ENCODE results near the gene HJURP. TPM values are rescaled to one million over a fixed set of nuclear protein-coding genes. Genes with fewer than 3 reads are reported as not detected.

HJURP gene
- polyA plus RNA-seq, 1 of the 3 experiments (the other 2 are of a cell fraction) = 13.2 TPM

DNA sequence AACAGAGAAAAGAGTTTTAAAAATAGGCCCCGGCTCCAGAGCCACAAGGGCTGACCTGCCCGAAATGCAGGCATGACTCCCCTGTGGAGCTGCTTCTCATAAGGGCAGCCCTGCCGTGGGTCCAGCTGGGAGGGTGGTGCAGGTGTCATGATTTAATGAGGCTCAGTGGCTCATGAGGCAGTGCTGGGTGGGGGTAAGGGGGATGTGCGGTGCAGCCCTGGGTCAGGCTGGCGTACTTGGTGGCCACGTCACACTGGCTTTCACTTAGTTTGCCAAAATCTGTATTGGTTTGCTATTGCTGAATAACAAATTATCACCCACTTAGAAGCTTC lies 33.6 kb downstream of the HJURP start:
- Histone ChIP-seq H4K20me1 (ENCODE audit: insufficient read depth) (no peaks in the 10 kb centered on the region), H3K9me2 (no peaks in the 10 kb centered on the region), H3K27me3 (ENCODE audit: insufficient read depth) (no peaks in the 10 kb centered on the region), H3K4me1 (ENCODE audit: control insufficient read depth in 1 of 2, insufficient read depth in 2 of 2, low read depth in 1 of 2, low read length in 1 of 2) (peaks cover 0 to 3% of the 10 kb centered on the region in 2 experiments; a peak in 1 of 4 replicates), H3K9me3 (no peaks in the 10 kb centered on the region), H3K4me3 (ENCODE audit: low read depth in 2 of 2, low read length in 1 of 2) (no peak overlapping the region), H3K9ac (no peak overlapping the region), H3K27ac (ENCODE audit: low read depth in 2 of 2, low read length in 1 of 2) (no peak overlapping the region), H3K79me2 (ENCODE audit: insufficient read depth) (no peaks in the 10 kb centered on the region), H3K4me2 (no peak overlapping the region), H2AFZ (ENCODE audit: low read depth) (no peak overlapping the region), H3F3A (replicated peaks; ENCODE audit: insufficient read depth) (no peaks in the 10 kb centered on the region), H3K36me3 (replicated peaks in 1 of 2; ENCODE audit: control insufficient read depth in 1 of 2, insufficient read depth in 2 of 2, low read length in 1 of 2) (no peaks in the 10 kb centered on the region)
- WGBS (ENCODE audit: low lambda C conversion rate) = 77% methylated on average over 6 of the region's 6 CpGs
- TF ChIP-seq RCOR1 (IDR thresholded peaks at IDR 0.05; ENCODE audit: low read length) = no peak
- TF ChIP-seq GATA2 (CRISPR knock-in tag; IDR thresholded peaks at IDR 0.05) = no peak
- no peak for TF ChIP-seq CHD2 (IDR thresholded peaks at IDR 0.05; ENCODE audit: low read length, partially characterized antibody)
- no peak for TF ChIP-seq FOXM1 (IDR thresholded peaks at IDR 0.05; ENCODE audit: low read depth)
- no peak for TF ChIP-seq NFIC (IDR thresholded peaks at IDR 0.05; ENCODE audit: borderline replicate concordance)
- TF ChIP-seq, protein P1, sequence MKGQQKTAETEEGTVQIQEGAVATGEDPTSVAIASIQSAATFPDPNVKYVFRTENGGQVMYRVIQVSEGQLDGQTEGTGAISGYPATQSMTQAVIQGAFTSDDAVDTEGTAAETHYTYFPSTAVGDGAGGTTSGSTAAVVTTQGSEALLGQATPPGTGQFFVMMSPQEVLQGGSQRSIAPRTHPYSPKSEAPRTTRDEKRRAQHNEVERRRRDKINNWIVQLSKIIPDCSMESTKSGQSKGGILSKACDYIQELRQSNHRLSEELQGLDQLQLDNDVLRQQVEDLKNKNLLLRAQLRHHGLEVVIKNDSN (IDR thresholded peaks at IDR 0.05; ENCODE audit: borderline replicate concordance, low read depth) = no peak
- TF ChIP-seq, protein P2, sequence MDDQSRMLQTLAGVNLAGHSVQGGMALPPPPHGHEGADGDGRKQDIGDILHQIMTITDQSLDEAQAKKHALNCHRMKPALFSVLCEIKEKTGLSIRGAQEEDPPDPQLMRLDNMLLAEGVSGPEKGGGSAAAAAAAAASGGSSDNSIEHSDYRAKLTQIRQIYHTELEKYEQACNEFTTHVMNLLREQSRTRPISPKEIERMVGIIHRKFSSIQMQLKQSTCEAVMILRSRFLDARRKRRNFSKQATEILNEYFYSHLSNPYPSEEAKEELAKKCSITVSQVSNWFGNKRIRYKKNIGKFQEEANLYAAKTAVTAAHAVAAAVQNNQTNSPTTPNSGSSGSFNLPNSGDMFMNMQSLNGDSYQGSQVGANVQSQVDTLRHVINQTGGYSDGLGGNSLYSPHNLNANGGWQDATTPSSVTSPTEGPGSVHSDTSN (IDR thresholded peaks at IDR 0.05) = no peak
- TF ChIP-seq NRF1 (IDR thresholded peaks at IDR 0.05; ENCODE audit: low read depth, low read length) = no peak
- no peak for TF ChIP-seq ELF1 (IDR thresholded peaks at IDR 0.05)
- DNase-seq = no peak
- POLR2A ChIA-PET = no interaction called here
- CTCF ChIA-PET = no interaction called here

DNA sequence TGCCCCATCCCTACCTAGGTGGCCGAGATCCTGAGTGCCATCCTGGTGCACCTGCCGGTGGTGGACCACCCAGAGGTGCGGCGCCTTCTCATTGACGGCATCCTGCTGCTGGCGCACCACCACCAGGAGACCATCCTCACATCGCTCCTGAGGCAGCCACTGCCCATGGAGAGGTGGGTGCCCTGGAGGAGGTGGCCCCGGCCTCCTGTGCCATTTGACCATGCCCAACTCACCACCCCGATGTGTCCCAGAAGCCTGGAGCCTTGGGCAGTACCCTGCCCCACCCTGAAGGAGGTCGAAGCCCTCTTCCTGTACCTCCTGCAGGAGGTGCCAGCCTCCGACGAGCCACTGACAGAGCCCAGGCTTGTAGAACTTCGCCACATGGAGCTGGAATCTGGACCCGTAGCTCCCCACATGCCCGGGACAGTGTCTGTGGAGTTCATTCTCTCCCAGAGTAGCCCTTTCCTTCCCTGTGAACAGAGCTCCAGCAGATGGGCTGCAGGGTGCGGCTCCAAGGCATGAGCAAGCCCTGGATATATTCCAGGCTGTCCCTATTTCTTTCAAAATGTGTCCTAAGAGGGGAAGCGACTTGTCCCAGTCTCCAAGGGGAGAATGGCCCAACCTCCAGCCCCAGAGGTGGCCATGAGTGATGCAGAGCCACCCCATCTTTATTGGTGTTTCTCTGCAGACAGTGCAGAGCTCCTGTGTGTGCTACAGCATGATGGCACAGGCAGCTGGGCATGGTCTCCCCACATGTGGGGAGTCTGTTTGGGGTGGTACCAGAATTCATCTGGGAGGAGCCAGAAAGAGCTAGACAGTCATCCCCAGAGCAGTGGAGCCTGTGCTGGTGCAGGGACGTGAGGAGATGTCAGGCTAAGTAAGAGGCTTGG lies 34.2 kb downstream of the HJURP start:
- TF ChIP-seq NFIC (IDR thresholded peaks at IDR 0.05; ENCODE audit: borderline replicate concordance) (no peak), RXRA (IDR thresholded peaks at IDR 0.05; ENCODE audit: borderline replicate concordance, low read depth) (no peak), TAF1 (IDR thresholded peaks at IDR 0.05; ENCODE audit: borderline replicate concordance, low read depth, low read length) (no peak), SIN3A (IDR thresholded peaks at IDR 0.05; ENCODE audit: borderline replicate concordance, low read depth, low read length) (no peak), JUND (IDR thresholded peaks at IDR 0.05) (no peak)
- TF ChIP-seq, protein P3, sequence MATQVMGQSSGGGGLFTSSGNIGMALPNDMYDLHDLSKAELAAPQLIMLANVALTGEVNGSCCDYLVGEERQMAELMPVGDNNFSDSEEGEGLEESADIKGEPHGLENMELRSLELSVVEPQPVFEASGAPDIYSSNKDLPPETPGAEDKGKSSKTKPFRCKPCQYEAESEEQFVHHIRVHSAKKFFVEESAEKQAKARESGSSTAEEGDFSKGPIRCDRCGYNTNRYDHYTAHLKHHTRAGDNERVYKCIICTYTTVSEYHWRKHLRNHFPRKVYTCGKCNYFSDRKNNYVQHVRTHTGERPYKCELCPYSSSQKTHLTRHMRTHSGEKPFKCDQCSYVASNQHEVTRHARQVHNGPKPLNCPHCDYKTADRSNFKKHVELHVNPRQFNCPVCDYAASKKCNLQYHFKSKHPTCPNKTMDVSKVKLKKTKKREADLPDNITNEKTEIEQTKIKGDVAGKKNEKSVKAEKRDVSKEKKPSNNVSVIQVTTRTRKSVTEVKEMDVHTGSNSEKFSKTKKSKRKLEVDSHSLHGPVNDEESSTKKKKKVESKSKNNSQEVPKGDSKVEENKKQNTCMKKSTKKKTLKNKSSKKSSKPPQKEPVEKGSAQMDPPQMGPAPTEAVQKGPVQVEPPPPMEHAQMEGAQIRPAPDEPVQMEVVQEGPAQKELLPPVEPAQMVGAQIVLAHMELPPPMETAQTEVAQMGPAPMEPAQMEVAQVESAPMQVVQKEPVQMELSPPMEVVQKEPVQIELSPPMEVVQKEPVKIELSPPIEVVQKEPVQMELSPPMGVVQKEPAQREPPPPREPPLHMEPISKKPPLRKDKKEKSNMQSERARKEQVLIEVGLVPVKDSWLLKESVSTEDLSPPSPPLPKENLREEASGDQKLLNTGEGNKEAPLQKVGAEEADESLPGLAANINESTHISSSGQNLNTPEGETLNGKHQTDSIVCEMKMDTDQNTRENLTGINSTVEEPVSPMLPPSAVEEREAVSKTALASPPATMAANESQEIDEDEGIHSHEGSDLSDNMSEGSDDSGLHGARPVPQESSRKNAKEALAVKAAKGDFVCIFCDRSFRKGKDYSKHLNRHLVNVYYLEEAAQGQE (IDR thresholded peaks at IDR 0.05; ENCODE audit: low read depth, low read length) = no peak
- TF ChIP-seq, protein P4, sequence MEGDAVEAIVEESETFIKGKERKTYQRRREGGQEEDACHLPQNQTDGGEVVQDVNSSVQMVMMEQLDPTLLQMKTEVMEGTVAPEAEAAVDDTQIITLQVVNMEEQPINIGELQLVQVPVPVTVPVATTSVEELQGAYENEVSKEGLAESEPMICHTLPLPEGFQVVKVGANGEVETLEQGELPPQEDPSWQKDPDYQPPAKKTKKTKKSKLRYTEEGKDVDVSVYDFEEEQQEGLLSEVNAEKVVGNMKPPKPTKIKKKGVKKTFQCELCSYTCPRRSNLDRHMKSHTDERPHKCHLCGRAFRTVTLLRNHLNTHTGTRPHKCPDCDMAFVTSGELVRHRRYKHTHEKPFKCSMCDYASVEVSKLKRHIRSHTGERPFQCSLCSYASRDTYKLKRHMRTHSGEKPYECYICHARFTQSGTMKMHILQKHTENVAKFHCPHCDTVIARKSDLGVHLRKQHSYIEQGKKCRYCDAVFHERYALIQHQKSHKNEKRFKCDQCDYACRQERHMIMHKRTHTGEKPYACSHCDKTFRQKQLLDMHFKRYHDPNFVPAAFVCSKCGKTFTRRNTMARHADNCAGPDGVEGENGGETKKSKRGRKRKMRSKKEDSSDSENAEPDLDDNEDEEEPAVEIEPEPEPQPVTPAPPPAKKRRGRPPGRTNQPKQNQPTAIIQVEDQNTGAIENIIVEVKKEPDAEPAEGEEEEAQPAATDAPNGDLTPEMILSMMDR (IDR thresholded peaks at IDR 0.05) = no peak
- no peaks in the 10 kb centered on the region for H3K36me3 ChIP-seq (replicated peaks in 1 of 2; ENCODE audit: control insufficient read depth in 1 of 2, insufficient read depth in 2 of 2, low read length in 1 of 2)
- no peaks in the 10 kb centered on the region for H4K20me1 ChIP-seq (ENCODE audit: insufficient read depth)
- no peak for DNase-seq
- 57% methylated on average over 3 of the region's 18 CpGs for WGBS (ENCODE audit: low lambda C conversion rate)
- no peak overlapping the region for H3K4me3 ChIP-seq (ENCODE audit: low read depth in 2 of 2, low read length in 1 of 2)
- ChIA-PET POLR2A (no interaction called here), CTCF (no interaction called here)
- H3K9ac ChIP-seq = no peak overlapping the region
- no peak overlapping the region for H3K27ac ChIP-seq (ENCODE audit: low read depth in 2 of 2, low read length in 1 of 2)
- no peaks in the 10 kb centered on the region for H3K9me3 ChIP-seq
- no peak overlapping the region for H2AFZ ChIP-seq (ENCODE audit: low read depth)
- H3K27me3 ChIP-seq (ENCODE audit: insufficient read depth) = no peaks in the 10 kb centered on the region
- H3K4me2 ChIP-seq = no peak overlapping the region
- no peaks in the 10 kb centered on the region for H3F3A ChIP-seq (replicated peaks; ENCODE audit: insufficient read depth)
- H3K79me2 ChIP-seq (ENCODE audit: insufficient read depth) = no peaks in the 10 kb centered on the region
- peaks cover 0 to 3% of the 10 kb centered on the region in 2 experiments; a peak in 1 of 4 replicates for H3K4me1 ChIP-seq (ENCODE audit: control insufficient read depth in 1 of 2, insufficient read depth in 2 of 2, low read depth in 1 of 2, low read length in 1 of 2)
- no peaks in the 10 kb centered on the region for H3K9me2 ChIP-seq

Measured in SK-N-SH (cell line).